ENCODE results near the gene BRCA1.
"Not testable (repeated sequence)": the region's sequence is repeated elsewhere in the genome, so short reads cannot be mapped to it uniquely, and the experiment has no call there.

Gene BRCA1

GRCh38 chr17:43070872-43071271 lies 54.3 kb downstream of the BRCA1 start:
- in situ Hi-C loops (cut with HindIII; ENCODE audit: low sequenced_read_pairs), result no loop called here
- no peak for DNase-seq (ENCODE audit: low read depth, low spot score)
- TF ChIP-seq CTCF (IDR thresholded peaks at IDR 0.05; ENCODE audit: low read depth, low read length), result no peak
- no peak overlapping the region for H3K4me3 ChIP-seq (ENCODE audit: low read depth, low read length)

GRCh38 chr17:43070257-43070656 lies 54.9 kb downstream of the BRCA1 start:
- in situ Hi-C loops (cut with HindIII; ENCODE audit: low sequenced_read_pairs), result no loop called here

GRCh38 chr17:43069368-43069898 lies 55.7 kb downstream of the BRCA1 start:
- in situ Hi-C loops (cut with HindIII; ENCODE audit: low sequenced_read_pairs), result no loop called here
- DNase-seq (ENCODE audit: low read depth, low spot score), result no peak
- no peak for TF ChIP-seq CTCF (IDR thresholded peaks at IDR 0.05; ENCODE audit: low read depth, low read length)
- H3K4me3 ChIP-seq (ENCODE audit: low read depth, low read length), result no peak overlapping the region

More at GRCh38 chr17:43070257-43070656, 54.9 kb downstream of the BRCA1 start:
- no peak for DNase-seq (ENCODE audit: low read depth, low spot score)
- no peak overlapping the region for H3K4me3 ChIP-seq (ENCODE audit: low read depth, low read length)
- TF ChIP-seq CTCF (IDR thresholded peaks at IDR 0.05; ENCODE audit: low read depth, low read length), result no peak

- TF ChIP-seq CTCF (IDR thresholded peaks at IDR 0.05; ENCODE audit: low read depth, low read length), result no peak
- H3K4me3 ChIP-seq (ENCODE audit: low read depth, low read length), result no peak overlapping the region
- in situ Hi-C loops (cut with HindIII; ENCODE audit: low sequenced_read_pairs), result no loop called here
- no peak for DNase-seq (ENCODE audit: low read depth, low spot score)
Measured at GRCh38 chr17:43068570-43069367, 56.4 kb downstream of the BRCA1 start.

- no peak for TF ChIP-seq CTCF (IDR thresholded peaks at IDR 0.05; ENCODE audit: low read depth, low read length)
- H3K4me3 ChIP-seq (ENCODE audit: low read depth, low read length), result no peak overlapping the region
- in situ Hi-C loops (cut with HindIII; ENCODE audit: low sequenced_read_pairs), result no loop called here
- no peak for DNase-seq (ENCODE audit: low read depth, low spot score)
Measured at GRCh38 chr17:43062984-43063638, 62.1 kb downstream of the BRCA1 start.

- in situ Hi-C loops (cut with HindIII; ENCODE audit: low sequenced_read_pairs), result no loop called here
- no peak for TF ChIP-seq CTCF (IDR thresholded peaks at IDR 0.05; ENCODE audit: low read depth, low read length)
- no peak for DNase-seq (ENCODE audit: low read depth, low spot score)
- H3K4me3 ChIP-seq (ENCODE audit: low read depth, low read length), result no peak overlapping the region
Measured at GRCh38 chr17:43056051-43056450, 69.1 kb downstream of the BRCA1 start.

- DNase-seq (ENCODE audit: low read depth, low spot score); H3K4me3 ChIP-seq (ENCODE audit: low read depth, low read length); in situ Hi-C loops (cut with HindIII; ENCODE audit: low sequenced_read_pairs): not testable (repeated sequence)
Measured at GRCh38 chr17:43053008-43053407, 72.2 kb downstream of the BRCA1 start.
